OCI-LY7 (cell line): ENCODE data around the gene KCNQ5. TPM values are rescaled to one million over a fixed set of nuclear protein-coding genes. Genes with fewer than 3 reads are reported as not detected.

Experiments used
- BruUV-seq: library from RNA; stranded (reverse); fragments of 400-500 nt; replicated peaks from 2 replicates; lab custom pipeline; 2021; lab: Mats Ljungman, UMichigan
- CTCF ChIA-PET: fragments of 300-600 bp; sonication (Branson Sonifier 250); formaldehyde crosslinking; loops from one replicate; lab custom pipeline; 2022; ENCODE audit warnings: antibody characterized with exemption; ENCODE audit not compliant: unreplicated experiment; lab: Charles Lee
- POLR2A ChIA-PET: fragments of 300-600 bp; sonication (Branson Sonifier 250); formaldehyde crosslinking; loops from one replicate; lab custom pipeline; 2022; ENCODE audit warnings: antibody characterized with exemption; lab: Charles Lee
- DNase-seq: peaks from one replicate; pipeline ENCODE4 v3.0.0-alpha.2; 2015; ENCODE audit warnings: low spot score
- H2AFZ ChIP-seq: fragments of 200-600 bp; sonication (generic), shearing (Covaris generic); 2 replicates; pipeline ENCODE4 v1.6.1; 2014; ENCODE audit warnings: mild to moderate bottlenecking, antibody characterized with exemption, low read length, moderate library complexity
- H3K27ac ChIP-seq: fragments of 200-600 bp; sonication (generic); 2 replicates; pipeline ENCODE4 v1.5.1; 2014; ENCODE audit warnings: mixed run types, low read depth, mild to moderate bottlenecking, moderate library complexity, low read length, inconsistent platforms; ENCODE audit not compliant: poor library complexity, severe bottlenecking
- H3K36me3 ChIP-seq: fragments of 200-600 bp; sonication (generic); 2 replicates; pipeline ENCODE4 v1.6.1; 2014; ENCODE audit warnings: mild to moderate bottlenecking, antibody characterized with exemption, low read length, moderate library complexity, mixed read lengths; ENCODE audit not compliant: insufficient read depth
- H3K4me1 ChIP-seq: fragments of 200-600 bp; sonication (generic); 2 replicates; pipeline ENCODE4 v1.5.1; 2014; ENCODE audit warnings: mild to moderate bottlenecking, low read length; ENCODE audit not compliant: insufficient read depth, poor library complexity, severe bottlenecking
- H3K4me2 ChIP-seq: fragments of 200-600 bp; sonication (generic); 2 replicates; pipeline ENCODE4 v1.6.1; 2014; ENCODE audit warnings: mild to moderate bottlenecking, low read length
- H3K4me3 ChIP-seq: fragments of 200-600 bp; sonication (generic); 2 replicates; pipeline ENCODE4 v1.5.1; 2014; ENCODE audit warnings: mild to moderate bottlenecking, low read depth, low read length; ENCODE audit not compliant: poor library complexity, severe bottlenecking
- H3K79me2 ChIP-seq: fragments of 200-600 bp; sonication (generic); 2 replicates; pipeline ENCODE4 v1.6.1; 2016; ENCODE audit warnings: low read depth, mild to moderate bottlenecking, low read length, moderate library complexity, mixed read lengths; ENCODE audit not compliant: insufficient read depth
- H3K9me2 ChIP-seq: fragments of 200-600 bp; sonication (generic); 2 replicates; pipeline ENCODE4 v1.6.1; 2016; ENCODE audit warnings: mild to moderate bottlenecking, low read length, mixed read lengths; ENCODE audit not compliant: insufficient read depth
- H3K9me3 ChIP-seq: fragments of 200-600 bp; sonication (generic); 2 replicates; pipeline ENCODE4 v1.6.1; 2014; ENCODE audit warnings: mild to moderate bottlenecking, mixed run types, low read length, mixed read lengths
- H4K20me1 ChIP-seq: fragments of 200-600 bp; sonication (generic); 2 replicates; pipeline ENCODE4 v1.6.1; 2014; ENCODE audit warnings: mild to moderate bottlenecking, antibody characterized with exemption, low read length, moderate library complexity, mixed read lengths; ENCODE audit not compliant: insufficient read depth
- CTCF ChIP-seq: fragments of 200-600 bp; sonication (generic); conservative IDR thresholded peaks from 2 replicates; pipeline ENCODE4 v1.5.1; 2014; ENCODE audit warnings: mild to moderate bottlenecking, antibody characterized with exemption, low read length, moderate library complexity, mixed read lengths
- EZH2phosphoT487 ChIP-seq: fragments of 200-600 bp; sonication (generic); IDR thresholded peaks from 2 replicates; pipeline ENCODE4 v1.6.1; 2018; ENCODE audit warnings: low read depth, borderline replicate concordance, mild to moderate bottlenecking, mixed run types, antibody characterized with exemption, low read length, moderate library complexity, mixed read lengths
- intact Hi-C: fragments of 100-400 bp; cut with micrococcal nuclease; formaldehyde crosslinking; loops from one replicate; pipeline ENCODE4 v1.10.0; 2022; ENCODE audit not compliant: unreplicated experiment
- total RNA-seq, 2 experiments: library from RNA; depleted of rRNA in 1 of 2; stranded (reverse); fragments of >200 nt in 1 of 2; shearing (Covaris generic) in 1 of 2; gene quantifications; 2 replicates each; pipeline ENCODE4 v1.2.3, GENCODE V29; 2014 to 2022

Gene KCNQ5
- total RNA-seq, 2 experiments from 2014 or later: 26.1 to 29.7 TPM

- 0 out of 2 replicates have a peak, but pooled peaks cover 2% of the 10 kb centered on the region for H4K20me1 ChIP-seq
- no TSS peak for BruUV-seq
- DNase-seq: no peak
- no peaks in the 10 kb centered on the region for H3K36me3 ChIP-seq
- intact Hi-C loops: no loop called here
- H3K79me2 ChIP-seq: peaks cover 5% of the 10 kb centered on the region; the same call in 1 of the 2 replicates
- H3K27ac ChIP-seq: no peak overlapping the region
- ChIA-PET POLR2A (interaction anchor here (0.7 kb wide), 1 partner anchor 43 kb away, joined by 3 read pairs; no protein-coding TSS in a partner anchor), CTCF (no interaction called here)
- H3K4me2 ChIP-seq: no peak overlapping the region
- no peak for TF ChIP-seq CTCF
- TF ChIP-seq EZH2phosphoT487: no peak
- H3K4me1 ChIP-seq: peaks cover 5% of the 10 kb centered on the region
- H3K9me3 ChIP-seq: no peaks in the 10 kb centered on the region
- H3K4me3 ChIP-seq: no peak overlapping the region
- no peak overlapping the region for H2AFZ ChIP-seq
- H3K9me2 ChIP-seq: no peaks in the 10 kb centered on the region
These were observed 172.0 kb downstream of the KCNQ5 start for GRCh38 chr6:72793641-72794395.

- Histone ChIP-seq H3K9me2 (no peaks in the 10 kb centered on the region), H3K9me3 (no peaks in the 10 kb centered on the region)
- CTCF ChIA-PET: no interaction called here
These were observed 176.3 kb downstream of the KCNQ5 start for GRCh38 chr6:72798196-72798595.

More at GRCh38 chr6:72798196-72798595, 176.3 kb downstream of the KCNQ5 start:
- DNase-seq: no peak
- Histone ChIP-seq H3K79me2 (0 out of 2 replicates have a peak, but pooled peaks cover 5% of the 10 kb centered on the region), H3K4me3 (no peak overlapping the region), H2AFZ (no peak overlapping the region), H3K4me1 (no peaks in the 10 kb centered on the region), H4K20me1 (no peaks in the 10 kb centered on the region), H3K27ac (no peak overlapping the region), H3K4me2 (no peak overlapping the region), H3K36me3 (no peaks in the 10 kb centered on the region)
- BruUV-seq: no TSS peak
- TF ChIP-seq EZH2phosphoT487: no peak
- no peak for TF ChIP-seq CTCF
- intact Hi-C loops: no loop called here
- POLR2A ChIA-PET: no interaction called here
